Measurements from ENCODE around the gene TMEM100.

Gene TMEM100, protein sequence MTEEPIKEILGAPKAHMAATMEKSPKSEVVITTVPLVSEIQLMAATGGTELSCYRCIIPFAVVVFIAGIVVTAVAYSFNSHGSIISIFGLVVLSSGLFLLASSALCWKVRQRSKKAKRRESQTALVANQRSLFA

GRCh38 chr17:55722742-55723487 lies at the start of gene TMEM100:
TMEM100 (minus strand) TSS chr17:55722864; CDS start chr17:55721070, 1,794 bp downstream.
- Histone ChIP-seq H3K27ac (no peak within 1 kb of the TSS), H3K27me3 (replicated peaks) (no peaks in the 10 kb centered on the region), H3K4me3 (ENCODE audit: low read depth, low read length) (peak within 1 kb of the TSS; percentile 24), H3K36me3 (replicated peaks) (no peaks in the 10 kb centered on the region)
- peak; percentile 79 for DNase-seq
- in situ Hi-C loops (cut with HindIII; ENCODE audit: low pct_ligation_motif_present, low sequenced_read_pairs), result no loop called here
- TF ChIP-seq CTCF (IDR thresholded peaks at IDR 0.05; ENCODE audit: low read depth, low read length, missing control alignments), result no peak

- in situ Hi-C loops (cut with HindIII; ENCODE audit: low pct_ligation_motif_present, low sequenced_read_pairs), result no loop called here
- TF ChIP-seq CTCF (IDR thresholded peaks at IDR 0.05; ENCODE audit: low read depth, low read length, missing control alignments), result no peak
- no peak overlapping the region for H3K4me3 ChIP-seq (ENCODE audit: low read depth, low read length)
- H3K36me3 ChIP-seq (replicated peaks), result peaks cover 27% of the 10 kb centered on the region
- no peak overlapping the region for H3K27ac ChIP-seq
- no peak for DNase-seq
- H3K27me3 ChIP-seq (replicated peaks), result no peaks in the 10 kb centered on the region
Measured at GRCh38 chr17:55772086-55772485, 49.4 kb upstream of the TMEM100 start.

DNA sequence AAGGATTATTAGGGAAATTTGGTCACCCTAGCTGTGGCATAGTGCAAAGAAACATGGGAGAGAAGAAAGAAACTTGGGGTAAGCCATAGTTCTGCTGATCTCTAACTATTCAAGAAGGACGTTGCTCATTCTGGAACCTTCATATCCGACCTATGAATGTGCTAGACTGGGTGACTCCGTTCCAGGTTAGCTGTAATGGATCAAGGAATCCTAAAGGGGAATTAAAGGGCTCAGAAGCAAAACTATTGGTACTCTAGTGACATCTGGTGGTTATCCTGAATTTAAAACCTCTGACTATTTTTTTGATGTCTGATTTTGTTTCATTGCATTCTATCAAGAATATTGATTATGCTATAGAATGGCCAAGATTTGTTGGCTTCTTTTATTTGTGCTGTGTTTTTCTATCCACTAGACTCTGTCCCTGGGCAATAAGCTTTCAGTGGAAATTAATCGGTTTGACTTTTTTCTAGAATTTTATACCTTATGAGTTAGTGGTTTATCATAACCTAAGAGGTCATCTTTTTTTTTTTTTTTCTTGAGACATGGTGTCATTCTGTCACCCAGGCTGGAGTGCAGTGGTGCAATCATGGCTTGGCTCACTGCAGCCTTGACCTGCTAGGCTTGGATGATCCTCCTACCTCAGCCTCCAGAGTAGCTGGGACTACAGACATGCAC lies 47.7 kb upstream of the TMEM100 start:
- in situ Hi-C loops (cut with HindIII; ENCODE audit: low pct_ligation_motif_present, low sequenced_read_pairs), result no loop called here
- H3K4me3 ChIP-seq (ENCODE audit: low read depth, low read length), result no peak overlapping the region
- peak; percentile 28 for DNase-seq
- H3K36me3 ChIP-seq (replicated peaks), result peaks cover 16% of the 10 kb centered on the region
- no peak overlapping the region for H3K27ac ChIP-seq
- peak; percentile 48 for TF ChIP-seq CTCF (IDR thresholded peaks at IDR 0.05; ENCODE audit: low read depth, low read length, missing control alignments)
- no peaks in the 10 kb centered on the region for H3K27me3 ChIP-seq (replicated peaks)

GRCh38 chr17:55769625-55770000 lies 46.9 kb upstream of the TMEM100 start:
- Histone ChIP-seq H3K36me3 (replicated peaks) (peaks cover 15% of the 10 kb centered on the region), H3K27me3 (replicated peaks) (no peaks in the 10 kb centered on the region), H3K4me3 (ENCODE audit: low read depth, low read length) (no peak overlapping the region), H3K27ac (no peak overlapping the region)
- DNase-seq, result peak; percentile 33
- in situ Hi-C loops (cut with HindIII; ENCODE audit: low pct_ligation_motif_present, low sequenced_read_pairs), result no loop called here
- TF ChIP-seq CTCF (IDR thresholded peaks at IDR 0.05; ENCODE audit: low read depth, low read length, missing control alignments), result no peak

DNA sequence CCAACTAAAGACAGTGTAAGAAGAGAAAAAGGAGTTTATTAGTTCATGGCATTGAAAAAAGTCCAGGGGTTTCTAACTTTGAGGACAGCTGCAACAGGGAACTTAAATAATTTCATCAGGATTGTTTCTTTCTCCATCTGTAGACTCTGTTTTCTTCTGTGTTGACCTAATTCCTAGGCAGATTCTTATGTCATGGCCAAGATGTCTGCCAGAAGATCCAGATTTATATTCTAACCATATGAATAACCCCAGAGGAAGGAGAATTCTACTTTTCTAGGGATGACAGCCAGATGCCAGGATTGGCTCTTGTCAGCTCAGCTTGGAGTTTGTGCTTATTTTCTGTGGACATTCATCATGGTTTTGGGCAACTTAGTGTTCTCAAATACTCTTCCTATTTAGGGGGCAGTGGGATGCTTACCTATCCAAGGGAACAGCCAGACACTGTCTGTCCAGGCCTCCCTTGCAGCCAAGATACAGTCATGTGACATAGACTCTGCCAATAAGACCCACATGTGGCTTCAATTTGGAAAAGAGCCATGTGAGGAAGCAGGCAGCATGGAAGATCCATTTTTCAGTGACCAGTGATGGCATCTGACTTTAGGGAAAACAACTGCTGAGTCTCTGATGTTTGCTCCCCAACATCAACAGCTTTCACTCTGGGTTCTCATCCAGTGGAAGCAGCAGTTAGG lies 46.4 kb upstream of the TMEM100 start:
- TF ChIP-seq CTCF (IDR thresholded peaks at IDR 0.05; ENCODE audit: low read depth, low read length, missing control alignments), result no peak

More for the DNA sequence above, 46.4 kb upstream of the TMEM100 start:
- Histone ChIP-seq H3K4me3 (ENCODE audit: low read depth, low read length) (no peak overlapping the region), H3K27me3 (replicated peaks) (no peaks in the 10 kb centered on the region), H3K27ac (no peak overlapping the region), H3K36me3 (replicated peaks) (peaks cover 15% of the 10 kb centered on the region)
- in situ Hi-C loops (cut with HindIII; ENCODE audit: low pct_ligation_motif_present, low sequenced_read_pairs), result no loop called here
- DNase-seq, result no peak

Measured in brain microvascular endothelial cell (primary cell).